Hippocampal formation (tissue), 2 donors: ENCODE results near the gene NVL.
"Not testable (repeated sequence)": the region's sequence is repeated elsewhere in the genome, so short reads cannot be mapped to it uniquely, and the experiment has no call there.

Experiments
- DNase-seq, 2 donors: peaks; one replicate each; lab custom pipeline; 2025; lab: John Stamatoyannopoulos, UW

Gene NVL

GRCh38 chr1:224235813-224236493, 94.0 kb downstream of the NVL start:
- no peak for DNase-seq

DNA sequence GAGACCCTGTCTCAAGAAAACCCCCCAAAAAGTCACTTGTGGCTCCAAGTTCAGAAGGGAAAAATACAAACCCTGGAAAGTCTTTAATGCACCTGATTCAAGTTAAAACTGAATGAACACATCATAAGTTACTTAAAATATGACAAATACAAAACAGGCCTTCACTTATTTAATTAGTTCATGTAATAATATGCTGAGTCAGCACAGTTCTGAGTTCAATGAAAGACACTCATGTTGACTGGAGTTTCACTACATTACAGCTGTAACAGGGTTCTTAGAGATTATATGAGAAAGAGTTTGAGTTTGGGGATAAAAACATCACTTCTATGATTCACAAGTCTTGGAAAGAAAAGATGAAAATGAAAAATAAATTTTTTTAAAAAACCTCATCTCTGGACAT, 96.0 kb downstream of the NVL start:
- no peak for DNase-seq

GRCh38 chr1:224226849-224227502, 103.0 kb downstream of the NVL start:
- no peak for DNase-seq

DNA sequence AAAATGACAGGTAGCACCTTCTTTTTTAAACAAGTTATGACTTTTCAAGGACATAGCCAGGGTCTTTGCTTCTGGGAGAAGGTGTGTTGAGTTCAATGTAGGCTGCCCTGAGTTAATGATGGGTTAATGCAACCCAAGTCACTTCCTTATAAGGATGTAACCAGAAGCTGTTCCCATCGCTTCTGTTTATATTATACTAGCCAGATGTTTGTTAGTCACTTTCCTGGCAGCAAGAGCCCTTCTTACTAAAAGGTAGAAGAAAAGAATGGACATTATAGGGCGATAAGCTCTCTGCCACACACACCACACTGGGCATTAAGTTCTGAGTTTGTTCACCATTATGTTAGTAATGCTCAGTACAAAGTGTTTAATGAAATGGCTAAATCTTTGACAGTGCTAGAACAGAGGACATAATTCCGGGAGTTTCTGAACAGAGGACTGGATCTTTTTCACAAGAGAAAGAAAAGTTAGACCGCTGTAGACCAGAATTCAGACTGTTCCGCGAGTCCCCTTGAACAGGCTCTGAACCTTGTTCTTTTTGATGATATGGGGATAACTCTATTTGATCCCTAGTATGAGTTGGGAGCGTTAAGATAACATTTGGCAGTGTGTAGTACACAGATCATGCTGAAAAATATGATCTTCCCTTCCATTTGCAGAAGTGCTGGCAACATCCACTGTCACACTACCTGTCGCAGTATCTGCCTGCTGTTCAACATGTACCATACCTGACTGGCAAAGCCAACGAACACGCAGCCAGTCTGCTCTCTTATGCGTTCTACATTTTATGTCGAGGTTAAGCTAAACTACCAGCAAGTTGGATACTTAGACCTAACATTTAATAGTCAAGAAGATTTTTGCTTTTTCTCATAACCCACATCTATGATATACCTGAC, 105.9 kb downstream of the NVL start:
- DNase-seq, result no peak

DNA sequence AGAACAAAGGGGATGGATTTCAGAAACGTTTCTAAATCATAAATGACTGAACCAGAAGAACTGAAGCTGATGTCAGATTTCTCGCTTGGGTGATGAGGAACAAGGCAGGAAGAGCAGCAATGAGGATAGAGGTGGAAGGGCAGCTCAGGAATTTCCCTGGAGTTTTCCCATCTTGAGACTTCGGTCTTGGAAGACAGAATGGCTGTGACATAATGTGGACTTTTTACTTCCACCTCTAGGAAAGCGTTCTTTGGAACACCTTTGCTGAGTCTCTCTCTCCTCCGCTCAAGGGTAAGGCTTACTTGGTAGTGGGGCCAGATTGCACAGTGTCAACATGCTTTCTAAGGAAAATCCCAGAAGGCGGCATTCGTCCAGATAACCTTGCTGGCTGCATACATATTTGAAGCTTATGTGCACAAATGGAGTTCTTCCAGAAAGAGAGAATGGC, 110.3 kb downstream of the NVL start:
- no peak for DNase-seq

DNA sequence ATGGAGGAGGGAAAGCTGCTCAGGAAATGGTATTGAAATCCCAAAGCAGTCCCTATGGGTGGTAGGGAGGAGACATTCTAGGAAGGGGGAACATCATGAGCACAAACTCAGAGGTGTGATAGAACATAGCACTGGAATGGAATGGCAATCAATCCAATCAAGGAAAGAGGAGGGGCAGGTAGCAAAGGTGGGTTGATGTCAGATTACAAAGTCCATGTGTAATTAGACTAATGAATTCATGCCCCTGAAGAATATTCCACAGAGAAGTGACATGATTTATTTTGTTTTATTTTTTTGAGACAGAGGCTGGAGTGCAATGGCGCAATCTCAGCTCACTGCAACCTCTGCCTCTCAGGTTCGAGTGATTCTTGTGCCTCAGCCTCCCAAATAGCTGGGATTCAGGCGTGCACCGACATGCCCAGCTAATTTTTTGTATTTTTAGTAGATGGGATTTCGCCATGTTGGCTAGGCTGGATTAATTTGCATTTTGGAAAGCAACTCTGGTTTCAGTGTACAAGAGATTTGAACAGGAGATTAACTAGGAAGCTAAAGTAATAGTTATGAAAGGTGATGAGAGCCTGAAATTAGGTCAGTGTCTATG, 110.9 kb downstream of the NVL start:
- DNase-seq, result no peak

- DNase-seq, result no peak
Measured at GRCh38 chr1:224217655-224218623, 112.0 kb downstream of the NVL start.

GRCh38 chr1:224216382-224216781, 113.6 kb downstream of the NVL start:
- DNase-seq, result no peak

DNA sequence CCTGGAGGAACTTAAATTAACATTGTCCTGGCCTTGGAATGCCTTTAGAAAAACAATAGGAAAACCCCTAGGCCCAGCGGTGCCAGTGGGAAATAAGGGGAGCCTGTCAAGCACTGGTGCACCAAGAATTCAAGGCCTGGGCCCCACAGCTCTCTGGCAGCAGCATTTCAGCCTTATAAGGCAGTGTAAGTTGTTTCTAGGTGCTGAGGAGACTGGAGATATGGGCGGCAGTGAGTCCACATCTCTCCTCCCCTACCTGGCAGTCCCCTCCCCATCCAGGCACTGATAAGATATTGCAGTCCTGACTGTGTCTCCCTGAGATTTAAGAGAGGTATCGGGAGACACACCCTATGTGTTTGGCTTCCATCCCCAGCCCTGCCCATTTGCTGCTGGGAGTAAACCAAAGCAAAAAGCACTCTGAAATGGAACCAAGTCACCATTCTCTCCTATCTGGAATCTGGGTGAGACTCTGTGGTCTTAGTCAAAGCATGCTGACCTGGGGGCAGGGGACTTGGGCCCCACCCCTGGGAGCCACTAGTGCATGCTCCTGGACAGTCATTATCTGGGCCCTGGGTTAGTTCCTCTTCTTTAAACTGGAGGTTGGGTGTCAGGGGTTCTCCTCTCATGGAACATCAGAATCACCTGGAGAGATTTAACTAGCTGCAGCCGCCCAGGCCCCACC, 116.4 kb downstream of the NVL start:
- no peak for DNase-seq

DNA sequence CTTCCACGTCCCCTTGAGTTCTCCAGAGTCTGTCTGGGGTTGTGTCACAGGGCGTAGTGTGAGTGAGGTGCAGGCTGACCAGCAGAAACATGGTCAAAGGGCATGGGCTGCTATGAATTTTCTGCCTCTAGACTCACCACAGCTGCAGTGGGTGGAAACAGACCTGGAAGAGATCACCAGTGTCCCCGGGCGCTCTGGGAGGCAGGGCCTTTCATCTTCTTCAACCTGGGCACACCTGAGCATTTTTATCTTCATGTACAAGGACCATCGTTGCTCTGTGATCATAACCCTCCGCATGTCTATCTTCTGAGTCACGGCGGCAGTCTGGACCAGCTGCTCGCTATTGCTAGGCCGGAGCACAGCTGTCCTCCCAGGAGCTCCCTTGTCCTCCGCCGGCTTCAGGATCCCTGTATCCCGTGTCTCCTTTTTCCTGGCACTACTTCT, 117.3 kb downstream of the NVL start:
- DNase-seq, result no peak

GRCh38 chr1:224211206-224211962, 118.6 kb downstream of the NVL start:
- no peak for DNase-seq

GRCh38 chr1:224205931-224206538, 123.9 kb downstream of the NVL start:
- DNase-seq, result not testable (repeated sequence)

DNA sequence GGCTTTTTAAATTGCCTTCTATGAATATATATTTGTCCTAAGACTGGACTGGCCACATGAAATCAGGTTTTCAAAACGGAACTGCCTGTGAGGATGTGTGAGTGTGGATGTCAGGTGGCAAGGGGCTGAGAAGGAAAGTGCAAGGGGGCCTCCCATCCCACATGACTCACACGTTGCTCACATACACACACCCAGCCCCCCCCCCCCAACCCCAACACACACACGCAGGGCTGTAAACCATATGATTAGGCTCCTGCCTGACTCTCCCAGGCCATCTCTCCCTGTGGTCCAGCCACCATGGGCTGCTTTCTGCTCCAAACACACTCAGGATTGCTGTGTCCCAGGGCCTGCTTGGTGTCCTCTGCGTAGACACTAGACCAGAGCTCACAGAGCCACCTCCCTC, 124.5 kb downstream of the NVL start:
- DNase-seq, result no peak

DNA sequence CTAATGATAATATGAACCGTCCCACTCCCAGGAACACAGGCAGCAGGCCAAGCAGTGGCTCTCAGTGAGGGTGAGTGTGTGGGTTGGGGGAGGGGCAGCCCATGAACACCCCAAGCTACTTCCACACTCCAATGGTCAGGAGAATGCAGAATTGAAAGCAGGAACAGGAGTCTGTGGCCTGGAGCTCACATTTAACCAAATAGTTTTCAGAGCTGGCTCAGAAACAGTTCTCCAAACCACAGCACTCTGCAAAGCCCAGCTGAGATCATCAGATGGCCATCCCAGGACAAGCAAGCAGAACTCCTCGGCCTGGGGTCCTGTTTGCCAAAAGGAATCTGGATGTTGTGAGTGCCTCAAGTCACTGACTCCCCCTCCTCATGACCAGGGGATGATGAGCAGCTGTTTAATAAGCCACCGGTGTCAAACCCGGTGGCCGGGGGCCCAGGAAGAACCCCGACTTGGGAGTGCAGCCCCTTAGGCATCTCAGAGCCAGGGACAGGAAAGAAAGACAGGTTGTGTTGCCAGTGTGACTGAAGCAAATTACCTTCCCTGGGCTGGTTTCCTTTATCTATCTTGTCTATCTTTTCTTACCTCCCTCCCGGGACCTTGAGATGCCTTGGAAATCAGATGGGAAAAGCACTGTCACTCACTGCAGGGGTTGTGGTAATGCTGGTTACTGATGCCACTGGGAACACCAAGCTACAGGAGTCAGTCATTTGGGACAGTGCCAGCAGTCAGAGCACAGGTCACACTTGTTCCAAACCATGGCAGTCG, 126.5 kb downstream of the NVL start:
- peak; percentile 32 to 52 for DNase-seq

DNA sequence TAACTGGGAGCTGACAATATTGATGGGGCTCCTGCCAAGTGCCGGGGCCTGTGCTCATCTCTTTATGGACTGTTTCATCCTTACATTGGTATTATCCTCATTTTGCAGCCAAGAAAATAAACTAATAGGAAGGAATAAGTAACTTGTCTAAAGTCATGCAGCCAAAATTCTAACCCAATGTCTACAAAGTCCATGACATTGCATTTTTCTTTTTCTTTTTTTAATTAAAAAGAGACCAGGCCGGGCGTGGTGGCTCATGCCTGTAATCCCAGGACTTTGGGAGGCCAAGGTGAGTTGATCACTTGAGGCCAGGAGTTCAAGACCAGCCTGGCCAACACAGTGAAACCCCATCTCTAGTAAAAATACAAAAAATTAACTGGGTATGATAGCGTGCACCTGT, 128.1 kb downstream of the NVL start:
- no peak for DNase-seq

- no peak for DNase-seq
Measured at GRCh38 chr1:224201383-224201782, 128.6 kb downstream of the NVL start.

GRCh38 chr1:224199679-224200078, 130.3 kb downstream of the NVL start:
- DNase-seq, result no peak

GRCh38 chr1:224198572-224198971, 131.4 kb downstream of the NVL start:
- DNase-seq, result no peak
